Bronchial epithelial cell (primary cell): ENCODE results near the gene ZNF451. TPM values are rescaled to one million over a fixed set of nuclear protein-coding genes. Genes with fewer than 3 reads are reported as not detected.

Source experiments
- DNase-seq: peaks from one replicate; pipeline ENCODE4 v3.0.0-alpha.2; 2010; ENCODE audit warnings: low read depth
- FAIRE-seq: peaks from 2 replicates; lab custom pipeline; 2011; peaks lifted over from hg19 to GRCh38; lab: Jason Lieb, UNC
- H3K27me3 ChIP-seq: 2 replicates; pipeline ENCODE4 v1.5.1; 2011; ENCODE audit warnings: low read length; ENCODE audit not compliant: control insufficient read depth, insufficient read depth
- H3K36me3 ChIP-seq: 2 replicates; pipeline ENCODE4 v1.5.1; 2011; ENCODE audit warnings: low read length; ENCODE audit not compliant: control insufficient read depth, insufficient read depth
- H3K4me3 ChIP-seq: 2 replicates; pipeline ENCODE4 v1.5.1; 2011; ENCODE audit warnings: mild to moderate bottlenecking, low read depth, low read length, control low read depth
- total RNA-seq: library from RNA; depleted of rRNA; stranded (reverse); fragments of >200 nt; gene quantifications from 2 replicates; pipeline ENCODE4 v1.2.1, GENCODE V29; 2014
- TF ChIP-seq, protein P1 (sequence below): IDR thresholded peaks from 2 replicates; pipeline ENCODE4 v1.5.1; 2011; ENCODE audit warnings: mild to moderate bottlenecking, moderate library complexity, low read length, control low read depth, inconsistent platforms; ENCODE audit not compliant: insufficient read depth, severe bottlenecking

Gene ZNF451
- total RNA-seq, 1 donor from 2014 or later = 51.6 TPM

DNA sequence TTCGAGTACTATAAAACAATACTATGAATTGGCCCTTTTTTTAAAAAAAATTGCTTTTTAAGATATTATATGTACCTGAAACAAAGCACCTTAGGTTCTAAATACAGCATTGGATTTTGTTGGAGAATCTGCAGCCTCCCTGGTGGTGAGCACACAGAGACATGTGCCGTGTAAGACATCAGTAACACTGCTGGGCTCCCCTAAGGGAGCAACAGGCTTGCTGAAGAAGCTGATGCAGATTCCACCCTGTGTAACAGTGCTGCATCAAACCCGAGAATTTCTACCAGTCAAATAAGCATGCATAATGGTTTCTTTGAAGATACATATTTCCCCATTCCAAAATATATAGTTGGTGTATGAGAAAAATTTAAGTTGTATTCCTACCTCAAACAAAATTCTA, 26.1 kb upstream of the ZNF451 start:
- FAIRE-seq (no peak), DNase-seq (no peak)
- H3K27me3 ChIP-seq = no peaks in the 10 kb centered on the region
- no peak overlapping the region for H3K4me3 ChIP-seq
- TF ChIP-seq, protein P1, sequence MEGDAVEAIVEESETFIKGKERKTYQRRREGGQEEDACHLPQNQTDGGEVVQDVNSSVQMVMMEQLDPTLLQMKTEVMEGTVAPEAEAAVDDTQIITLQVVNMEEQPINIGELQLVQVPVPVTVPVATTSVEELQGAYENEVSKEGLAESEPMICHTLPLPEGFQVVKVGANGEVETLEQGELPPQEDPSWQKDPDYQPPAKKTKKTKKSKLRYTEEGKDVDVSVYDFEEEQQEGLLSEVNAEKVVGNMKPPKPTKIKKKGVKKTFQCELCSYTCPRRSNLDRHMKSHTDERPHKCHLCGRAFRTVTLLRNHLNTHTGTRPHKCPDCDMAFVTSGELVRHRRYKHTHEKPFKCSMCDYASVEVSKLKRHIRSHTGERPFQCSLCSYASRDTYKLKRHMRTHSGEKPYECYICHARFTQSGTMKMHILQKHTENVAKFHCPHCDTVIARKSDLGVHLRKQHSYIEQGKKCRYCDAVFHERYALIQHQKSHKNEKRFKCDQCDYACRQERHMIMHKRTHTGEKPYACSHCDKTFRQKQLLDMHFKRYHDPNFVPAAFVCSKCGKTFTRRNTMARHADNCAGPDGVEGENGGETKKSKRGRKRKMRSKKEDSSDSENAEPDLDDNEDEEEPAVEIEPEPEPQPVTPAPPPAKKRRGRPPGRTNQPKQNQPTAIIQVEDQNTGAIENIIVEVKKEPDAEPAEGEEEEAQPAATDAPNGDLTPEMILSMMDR = no peak
- H3K36me3 ChIP-seq = no peaks in the 10 kb centered on the region

DNA sequence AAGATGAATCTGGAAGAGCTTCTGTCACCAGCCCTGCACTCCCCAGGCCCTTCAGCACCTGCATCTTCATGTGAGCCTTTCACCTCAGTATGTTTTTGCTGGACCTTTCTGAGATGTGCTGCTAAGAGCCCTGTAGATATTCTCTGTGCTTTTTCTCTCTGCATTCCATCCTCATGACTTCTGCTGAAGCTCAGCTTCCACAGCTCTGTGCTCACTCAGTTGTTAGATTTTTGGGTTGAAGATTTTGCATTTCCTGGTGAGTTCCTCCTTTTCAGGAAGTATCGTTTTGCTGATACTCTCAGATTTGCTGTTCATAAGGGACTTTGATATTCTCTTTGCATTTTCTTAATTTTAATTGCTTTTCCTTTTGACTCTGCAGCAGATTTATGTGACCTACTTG, 25.2 kb upstream of the ZNF451 start:
- no peaks in the 10 kb centered on the region for H3K27me3 ChIP-seq
- no peak for FAIRE-seq
- H3K4me3 ChIP-seq = no peak overlapping the region
- TF ChIP-seq, protein P1 = no peak
- DNase-seq = no peak
- no peaks in the 10 kb centered on the region for H3K36me3 ChIP-seq

DNA sequence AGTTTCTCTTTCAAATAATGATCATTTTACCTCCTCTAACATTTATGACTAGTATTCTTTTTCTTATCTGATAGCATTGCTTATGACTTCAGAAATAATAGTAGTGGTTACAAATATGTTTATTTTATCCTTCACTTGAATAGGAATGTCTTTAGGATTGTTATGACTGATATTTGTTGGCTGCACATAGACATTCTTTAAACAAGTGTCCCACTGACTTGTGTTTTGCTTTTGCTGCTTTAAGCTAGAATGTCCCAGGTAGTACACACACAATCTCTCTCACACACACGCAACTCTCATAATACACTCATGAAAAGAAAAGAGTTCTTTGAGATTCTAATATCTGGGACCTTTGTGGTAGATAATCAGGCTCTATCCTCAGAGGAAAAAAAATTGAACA, 21.9 kb upstream of the ZNF451 start:
- Histone ChIP-seq H3K36me3 (no peaks in the 10 kb centered on the region), H3K27me3 (no peaks in the 10 kb centered on the region), H3K4me3 (no peak overlapping the region)
- TF ChIP-seq, protein P1 = no peak
- no peak for DNase-seq
- FAIRE-seq = no peak

DNA sequence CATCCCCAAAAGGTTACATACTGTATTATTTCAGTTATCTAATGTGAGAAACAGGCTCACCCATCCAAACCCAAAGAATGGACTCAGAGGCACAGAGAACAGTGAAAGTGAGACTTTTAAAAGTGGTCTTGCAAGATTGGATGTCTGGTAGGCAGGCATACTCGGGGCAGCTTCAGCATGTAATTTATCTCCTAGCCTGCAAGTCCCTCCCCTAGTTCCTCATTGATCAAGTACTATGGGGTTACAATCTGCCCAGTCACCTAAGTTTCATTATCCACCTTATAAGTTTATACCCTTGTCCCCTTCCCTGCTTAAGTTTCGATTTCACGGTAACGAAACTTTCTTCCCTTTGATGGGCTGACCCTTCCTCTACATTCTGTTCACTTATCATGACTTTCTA, 20.8 kb upstream of the ZNF451 start:
- no peak for FAIRE-seq
- TF ChIP-seq, protein P1 = no peak
- H3K4me3 ChIP-seq = no peak overlapping the region
- no peak for DNase-seq
- no peaks in the 10 kb centered on the region for H3K27me3 ChIP-seq
- no peaks in the 10 kb centered on the region for H3K36me3 ChIP-seq

DNA sequence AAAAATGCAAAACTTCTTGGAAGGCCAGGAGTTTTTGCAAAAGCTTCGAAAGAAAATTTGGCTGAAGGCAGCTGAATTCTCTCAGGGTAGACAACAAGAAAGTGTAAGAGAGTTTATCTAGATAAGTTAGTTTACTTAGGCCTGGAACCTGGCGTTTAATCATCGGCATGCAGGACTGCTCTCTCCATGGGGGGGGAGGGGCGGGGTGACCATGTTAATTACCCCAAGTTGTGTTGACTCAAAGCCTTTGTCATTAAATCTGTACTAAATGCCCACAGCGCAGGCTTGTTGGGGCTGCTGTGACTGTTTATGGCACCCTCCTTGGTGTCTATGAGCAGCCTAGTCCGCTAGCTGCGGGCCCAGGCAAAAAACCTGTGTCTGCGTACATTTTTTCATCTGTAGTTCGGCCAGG, 20.1 kb upstream of the ZNF451 start:
- no peaks in the 10 kb centered on the region for H3K36me3 ChIP-seq
- FAIRE-seq = no peak
- no peaks in the 10 kb centered on the region for H3K27me3 ChIP-seq
- TF ChIP-seq, protein P1 = no peak
- H3K4me3 ChIP-seq = no peak overlapping the region
- no peak for DNase-seq

DNA sequence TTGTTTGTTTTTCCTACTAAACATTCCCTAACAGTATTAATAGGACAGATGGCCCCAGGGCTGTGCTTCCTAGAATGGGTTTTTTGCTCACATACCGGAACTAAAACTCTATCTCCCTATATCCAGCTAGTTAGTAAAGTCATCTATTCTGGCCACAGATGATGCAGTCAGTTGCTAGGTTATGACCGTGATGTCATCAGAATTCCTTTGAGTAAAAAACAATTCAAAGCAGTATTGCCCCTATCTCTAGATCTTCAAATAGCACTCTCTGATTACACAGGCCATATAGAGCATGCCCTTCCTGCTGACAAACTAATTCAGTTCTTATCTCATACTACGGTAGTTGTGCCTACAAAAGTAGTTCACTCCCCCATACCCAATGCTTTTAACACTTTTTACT, 17.9 kb upstream of the ZNF451 start:
- Histone ChIP-seq H3K27me3 (no peaks in the 10 kb centered on the region), H3K36me3 (no peaks in the 10 kb centered on the region), H3K4me3 (no peak overlapping the region)
- DNase-seq (no peak), FAIRE-seq (no peak)
- TF ChIP-seq, protein P1 = no peak
